Endothelial cell of hepatic sinusoid (primary cell): Measurements from ENCODE around the gene ACTN2.

ENCODE experiments used
- in situ Hi-C: cut with HindIII; loops from 2 replicates; pipeline ENCODE4 v1.10.0; 2017; ENCODE audit warnings: low sequenced_read_pairs

The ACTN2 gene

GRCh38 chr1:236689713-236690569 is 3.6 kb downstream of the ACTN2 start:
- in situ Hi-C loops, result no loop called here

- in situ Hi-C loops, result no loop called here
Measured at GRCh38 chr1:236691348-236691747, 5.0 kb downstream of the ACTN2 start.

- in situ Hi-C loops, result no loop called here
Measured at GRCh38 chr1:236692128-236692527, 5.8 kb downstream of the ACTN2 start.

- in situ Hi-C loops, result no loop called here
Measured at GRCh38 chr1:236692742-236693141, 6.4 kb downstream of the ACTN2 start.

GRCh38 chr1:236699366-236699765 is 13.1 kb downstream of the ACTN2 start:
- in situ Hi-C loops, result no loop called here

- in situ Hi-C loops, result loop anchor here (5.0 kb wide), 1 partner anchor 36 kb away; no protein-coding TSS in a partner anchor
Measured at GRCh38 chr1:236700903-236701302, 14.6 kb downstream of the ACTN2 start.

- in situ Hi-C loops, result loop anchor here (5.0 kb wide), 1 partner anchor 36 kb away; no protein-coding TSS in a partner anchor
Measured at GRCh38 chr1:236701782-236702181, 15.5 kb downstream of the ACTN2 start.

GRCh38 chr1:236702791-236703394 is 16.6 kb downstream of the ACTN2 start:
- in situ Hi-C loops, result loop anchor here (5.0 kb wide), 1 partner anchor 34 kb away; no protein-coding TSS in a partner anchor

GRCh38 chr1:236705771-236706170 is 19.5 kb downstream of the ACTN2 start:
- in situ Hi-C loops, result no loop called here

GRCh38 chr1:236706183-236706582 is 19.9 kb downstream of the ACTN2 start:
- in situ Hi-C loops, result no loop called here

- in situ Hi-C loops, result no loop called here
Measured at GRCh38 chr1:236710328-236710892, 24.1 kb downstream of the ACTN2 start.

GRCh38 chr1:236716160-236716559 is 29.9 kb downstream of the ACTN2 start:
- in situ Hi-C loops, result no loop called here

GRCh38 chr1:236717811-236718210 is 31.5 kb downstream of the ACTN2 start:
- in situ Hi-C loops, result no loop called here

- in situ Hi-C loops, result no loop called here
Measured at GRCh38 chr1:236718328-236718727, 32.0 kb downstream of the ACTN2 start.

- in situ Hi-C loops, result no loop called here
Measured at GRCh38 chr1:236720206-236720605, 33.9 kb downstream of the ACTN2 start.

GRCh38 chr1:236720611-236721010 is 34.3 kb downstream of the ACTN2 start:
- in situ Hi-C loops, result no loop called here

- in situ Hi-C loops, result no loop called here
Measured at GRCh38 chr1:236724049-236724448, 37.8 kb downstream of the ACTN2 start.

- in situ Hi-C loops, result no loop called here
Measured at GRCh38 chr1:236724506-236724905, 38.2 kb downstream of the ACTN2 start.

GRCh38 chr1:236725668-236726067 is 39.4 kb downstream of the ACTN2 start:
- in situ Hi-C loops, result no loop called here

- in situ Hi-C loops, result no loop called here
Measured at GRCh38 chr1:236727521-236727920, 41.2 kb downstream of the ACTN2 start.

- in situ Hi-C loops, result no loop called here
Measured at GRCh38 chr1:236728752-236729151, 42.5 kb downstream of the ACTN2 start.

- in situ Hi-C loops, result loop anchor here (5.0 kb wide), 1 partner anchor 79 kb away; no protein-coding TSS in a partner anchor
Measured at GRCh38 chr1:236733653-236734052, 47.4 kb downstream of the ACTN2 start.
